Hypothalamus (tissue), 51 donors: ENCODE results near the gene ZNF846.
"Not testable (repeated sequence)": the region's sequence is repeated elsewhere in the genome, so short reads cannot be mapped to it uniquely, and the experiment has no call there.

Experiments used
- DNase-seq, 51 donors: peaks; one replicate each; lab custom pipeline; 2025; lab: John Stamatoyannopoulos, UW

Gene ZNF846

GRCh38 chr19:9768175-9769112, at the start of gene ZNF846:
ZNF846 (minus strand) TSS chr19:9768738; CDS start chr19:9764950, 3,788 bp downstream.
- peak; percentile 39 to 94 (median 85) for DNase-seq

GRCh38 chr19:9818175-9818733, 49.7 kb upstream of the ZNF846 start:
- DNase-seq = peak in 3 of 51 donors; percentile 37 to 56 (median 38)

GRCh38 chr19:9811139-9811538, 42.6 kb upstream of the ZNF846 start:
- DNase-seq = no peak

- no peak for DNase-seq
These were observed 40.6 kb upstream of the ZNF846 start for GRCh38 chr19:9808855-9809824.

- DNase-seq = no peak
These were observed 38.3 kb upstream of the ZNF846 start for GRCh38 chr19:9806803-9807202.

GRCh38 chr19:9801976-9802375, 33.4 kb upstream of the ZNF846 start:
- DNase-seq = no peak

- no peak for DNase-seq
These were observed 30.6 kb upstream of the ZNF846 start for GRCh38 chr19:9799162-9799561.

GRCh38 chr19:9797871-9798270, 29.3 kb upstream of the ZNF846 start:
- no peak for DNase-seq

GRCh38 chr19:9796113-9796773, 27.7 kb upstream of the ZNF846 start:
- DNase-seq = peak in 45 of 51 donors; percentile 4 to 86 (median 56)

- DNase-seq = peak in 21 of 51 donors; percentile 18 to 65 (median 44)
These were observed 24.6 kb upstream of the ZNF846 start for GRCh38 chr19:9793071-9793591.

GRCh38 chr19:9792206-9793070, 23.9 kb upstream of the ZNF846 start:
- peak; percentile 75 to 99 (median 93) for DNase-seq

GRCh38 chr19:9791552-9792205, 23.1 kb upstream of the ZNF846 start:
- DNase-seq = peak; percentile 75 to 100 (median 95)

GRCh38 chr19:9791073-9791367, 22.5 kb upstream of the ZNF846 start:
- peak in 1 of 51 donors; percentile 11 for DNase-seq

- not testable (repeated sequence) for DNase-seq
These were observed 21.0 kb upstream of the ZNF846 start for GRCh38 chr19:9789579-9789978.

- DNase-seq = no peak
These were observed 20.5 kb upstream of the ZNF846 start for GRCh38 chr19:9789066-9789465.

- not testable (repeated sequence) for DNase-seq
These were observed 20.1 kb upstream of the ZNF846 start for GRCh38 chr19:9788604-9789003.

- no peak for DNase-seq
These were observed 18.3 kb upstream of the ZNF846 start for GRCh38 chr19:9786819-9787218.

- no peak for DNase-seq
These were observed 17.8 kb upstream of the ZNF846 start for GRCh38 chr19:9786342-9786741.
